HepG2 (cell line): ENCODE measurements around the gene KLF6. TPM values are rescaled to one million over a fixed set of nuclear protein-coding genes. Genes with fewer than 3 reads are reported as not detected.
A peak's percentile ranks its signal among the peaks of the same experiment; 100 is the strongest.

Experiments
- DRAP1 ChIP-seq: IDR thresholded peaks from 2 replicates; pipeline ENCODE4 v1.6.1; 2016; ENCODE audit warnings: missing genetic modification reagents, missing compliant biosample characterization
- FIP1L1 ChIP-seq: fragments of 200-400 bp; formaldehyde crosslinking; IDR thresholded peaks from 2 replicates; pipeline ENCODE4 v1.6.1; 2018; ENCODE audit warnings: low read depth, mild to moderate bottlenecking, low read length, moderate library complexity, borderline replicate concordance; ENCODE audit not compliant: insufficient read depth
- GATA4 ChIP-seq: sonication (generic); IDR thresholded peaks from 2 replicates; pipeline ENCODE4 v1.6.1; 2016; ENCODE audit warnings: antibody characterized with exemption, low read depth, borderline replicate concordance
- KAT8 ChIP-seq: IDR thresholded peaks from 2 replicates; pipeline ENCODE4 v1.6.1; 2016; ENCODE audit warnings: missing genetic modification reagents, missing compliant biosample characterization
- KDM2A ChIP-seq: sonication (generic); formaldehyde crosslinking; IDR thresholded peaks from 2 replicates; pipeline ENCODE4 v1.4.0; 2020; ENCODE audit warnings: low read depth, missing genetic modification reagents, borderline replicate concordance
- RNF2 ChIP-seq: fragments of 450-650 bp; conservative IDR thresholded peaks from 2 replicates; pipeline ENCODE4 v1.6.1; 2016; ENCODE audit warnings: low read depth
- SP2 ChIP-seq: sonication (generic); formaldehyde crosslinking; IDR thresholded peaks from 2 replicates; pipeline ENCODE4 v1.5.1; 2020; ENCODE audit warnings: mild to moderate bottlenecking, missing genetic modification reagents
- TBL1XR1 ChIP-seq: fragments of 150-350 bp; IDR thresholded peaks from 2 replicates; pipeline ENCODE4 v1.6.1; 2014; ENCODE audit warnings: borderline replicate concordance, low read length; ENCODE audit not compliant: partially characterized antibody
- ZNF263 ChIP-seq: sonication (generic); formaldehyde crosslinking; IDR thresholded peaks from 2 replicates; pipeline ENCODE4 v1.4.0; 2020; ENCODE audit warnings: missing genetic modification reagents
- ZNF557 ChIP-seq: sonication (generic); formaldehyde crosslinking; IDR thresholded peaks from 2 replicates; pipeline ENCODE4 v1.4.0; 2020; ENCODE audit warnings: missing genetic modification reagents
- ZNF75D ChIP-seq: sonication (generic); formaldehyde crosslinking; IDR thresholded peaks from 2 replicates; pipeline ENCODE4 v1.8.1; 2023; ENCODE audit warnings: missing genetic modification reagents, mild to moderate bottlenecking, borderline replicate concordance
- ZNF788 ChIP-seq: sonication (generic); formaldehyde crosslinking; IDR thresholded peaks from 2 replicates; pipeline ENCODE4 v1.5.0; 2020; ENCODE audit warnings: mild to moderate bottlenecking, missing genetic modification reagents, borderline replicate concordance
- polyA plus RNA-seq, 8 experiments: library from polyadenylated mRNA; depleted of rRNA in 3 of 8; stranded (reverse) in 7 of 8; unstranded in 1 of 8; fragments of >200 nt; fragmentation: Illumina TruSeq in 4 of 8; extraction: Trizol in 4 of 8; gene quantifications; 2 replicates each; pipeline versions ENCODE4 v1.2.1 to v1.2.3, GENCODE V29; 2011 to 2016; ENCODE audit warnings: low read depth in 4 of 8, missing spikeins in 1 of 8, mixed read lengths in 1 of 8; ENCODE audit not compliant: insufficient read depth in 1 of 8
- total RNA-seq, 5 experiments: library from RNA; depleted of rRNA; stranded (reverse); fragments of >200 nt; fragmentation: Illumina TruSeq; extraction: Trizol; gene quantifications; 2 replicates each; pipeline ENCODE4 v1.2.3, GENCODE V29; 2016; ENCODE audit warnings: low read depth in 1 of 5
- TF ChIP-seq, protein P1 (sequence below), 2 experiments: fragments of 450-650 bp in 1 of 2; sonication (generic) in 1 of 2; formaldehyde crosslinking in 1 of 2; IDR thresholded peaks; 2 replicates each; pipeline versions ENCODE4 v1.6.1 to v1.8.0; 2016 to 2022; ENCODE audit warnings: antibody characterized with exemption in 1 of 2, mild to moderate bottlenecking in 1 of 2, missing genetic modification reagents in 1 of 2
- TF ChIP-seq, protein P2 (sequence below): sonication (generic); formaldehyde crosslinking; conservative IDR thresholded peaks from 2 replicates; pipeline ENCODE4 v1.4.0; 2020; ENCODE audit warnings: missing genetic modification reagents

The KLF6 gene
- total and polyA plus RNA-seq, 2 of the 13 experiments (the other 11 are each of a cell fraction or from before 2014, with no cell fraction given), result 27.0 to 71.9 TPM

GRCh38 chr10:3766046-3766756 is 18.8 kb downstream of the KLF6 start (continued):
- TF ChIP-seq, protein P1, sequence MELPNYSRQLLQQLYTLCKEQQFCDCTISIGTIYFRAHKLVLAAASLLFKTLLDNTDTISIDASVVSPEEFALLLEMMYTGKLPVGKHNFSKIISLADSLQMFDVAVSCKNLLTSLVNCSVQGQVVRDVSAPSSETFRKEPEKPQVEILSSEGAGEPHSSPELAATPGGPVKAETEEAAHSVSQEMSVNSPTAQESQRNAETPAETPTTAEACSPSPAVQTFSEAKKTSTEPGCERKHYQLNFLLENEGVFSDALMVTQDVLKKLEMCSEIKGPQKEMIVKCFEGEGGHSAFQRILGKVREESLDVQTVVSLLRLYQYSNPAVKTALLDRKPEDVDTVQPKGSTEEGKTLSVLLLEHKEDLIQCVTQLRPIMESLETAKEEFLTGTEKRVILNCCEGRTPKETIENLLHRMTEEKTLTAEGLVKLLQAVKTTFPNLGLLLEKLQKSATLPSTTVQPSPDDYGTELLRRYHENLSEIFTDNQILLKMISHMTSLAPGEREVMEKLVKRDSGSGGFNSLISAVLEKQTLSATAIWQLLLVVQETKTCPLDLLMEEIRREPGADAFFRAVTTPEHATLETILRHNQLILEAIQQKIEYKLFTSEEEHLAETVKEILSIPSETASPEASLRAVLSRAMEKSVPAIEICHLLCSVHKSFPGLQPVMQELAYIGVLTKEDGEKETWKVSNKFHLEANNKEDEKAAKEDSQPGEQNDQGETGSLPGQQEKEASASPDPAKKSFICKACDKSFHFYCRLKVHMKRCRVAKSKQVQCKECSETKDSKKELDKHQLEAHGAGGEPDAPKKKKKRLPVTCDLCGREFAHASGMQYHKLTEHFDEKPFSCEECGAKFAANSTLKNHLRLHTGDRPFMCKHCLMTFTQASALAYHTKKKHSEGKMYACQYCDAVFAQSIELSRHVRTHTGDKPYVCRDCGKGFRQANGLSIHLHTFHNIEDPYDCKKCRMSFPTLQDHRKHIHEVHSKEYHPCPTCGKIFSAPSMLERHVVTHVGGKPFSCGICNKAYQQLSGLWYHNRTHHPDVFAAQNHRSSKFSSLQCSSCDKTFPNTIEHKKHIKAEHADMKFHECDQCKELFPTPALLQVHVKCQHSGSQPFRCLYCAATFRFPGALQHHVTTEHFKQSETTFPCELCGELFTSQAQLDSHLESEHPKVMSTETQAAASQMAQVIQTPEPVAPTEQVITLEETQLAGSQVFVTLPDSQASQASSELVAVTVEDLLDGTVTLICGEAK (IDR thresholded peaks at IDR 0.05), result no peak
- TF ChIP-seq, protein P1 (CRISPR knock-in tag; IDR thresholded peaks at IDR 0.05), result peak; percentile 38; the same call in 1 of the 2 replicates
- TF ChIP-seq SP2 (CRISPR knock-in tag) (no peak), KAT8 (CRISPR knock-in tag) (peak; percentile 51; the same call in 1 of the 2 replicates), GATA4 (0 out of 2 replicates have a peak, but pooled peaks have one; percentile 27), KDM2A (CRISPR knock-in tag) (peak; percentile 37; the same call in 1 of the 2 replicates), ZNF263 (CRISPR knock-in tag) (no peak; the same call in 1 of the 2 replicates), TBL1XR1 (peak; percentile 56), FIP1L1 (no peak), RNF2 (0 out of 2 replicates have a peak, but pooled peaks have one; percentile 34), ZNF75D (no peak), DRAP1 (CRISPR knock-in tag) (peak; percentile 50; the same call in 1 of the 2 replicates), ZNF557 (CRISPR knock-in tag) (no peak), ZNF788 (peak; percentile 89; the same call in 1 of the 2 replicates)
- TF ChIP-seq, protein P2, sequence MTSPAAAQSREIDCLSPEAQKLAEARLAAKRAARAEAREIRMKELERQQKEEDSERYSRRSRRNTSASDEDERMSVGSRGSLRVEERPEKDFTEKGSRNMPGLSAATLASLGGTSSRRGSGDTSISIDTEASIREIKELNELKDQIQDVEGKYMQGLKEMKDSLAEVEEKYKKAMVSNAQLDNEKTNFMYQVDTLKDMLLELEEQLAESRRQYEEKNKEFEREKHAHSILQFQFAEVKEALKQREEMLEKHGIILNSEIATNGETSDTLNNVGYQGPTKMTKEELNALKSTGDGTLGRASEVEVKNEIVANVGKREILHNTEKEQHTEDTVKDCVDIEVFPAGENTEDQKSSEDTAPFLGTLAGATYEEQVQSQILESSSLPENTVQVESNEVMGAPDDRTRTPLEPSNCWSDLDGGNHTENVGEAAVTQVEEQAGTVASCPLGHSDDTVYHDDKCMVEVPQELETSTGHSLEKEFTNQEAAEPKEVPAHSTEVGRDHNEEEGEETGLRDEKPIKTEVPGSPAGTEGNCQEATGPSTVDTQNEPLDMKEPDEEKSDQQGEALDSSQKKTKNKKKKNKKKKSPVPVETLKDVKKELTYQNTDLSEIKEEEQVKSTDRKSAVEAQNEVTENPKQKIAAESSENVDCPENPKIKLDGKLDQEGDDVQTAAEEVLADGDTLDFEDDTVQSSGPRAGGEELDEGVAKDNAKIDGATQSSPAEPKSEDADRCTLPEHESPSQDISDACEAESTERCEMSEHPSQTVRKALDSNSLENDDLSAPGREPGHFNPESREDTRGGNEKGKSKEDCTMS (CRISPR knock-in tag), result no peak
